Neural progenitor cell (in vitro differentiated cells): ENCODE results near the gene CD34. TPM values are rescaled to one million over a fixed set of nuclear protein-coding genes. Genes with fewer than 3 reads are reported as not detected.

ENCODE experiments used
- DNase-seq: peaks from one replicate; pipeline ENCODE4 v3.0.0-alpha.2; 2016; ENCODE audit warnings: low spot score
- H2AFZ ChIP-seq: fragments of 200-600 bp; sonication (generic); replicated peaks from 2 replicates; pipeline ENCODE4 v1.6.1; 2016; ENCODE audit warnings: antibody characterized with exemption
- H3F3A ChIP-seq: fragments of 200-600 bp; sonication (generic); 2 replicates; pipeline ENCODE4 v1.6.1; 2016; ENCODE audit warnings: antibody characterized with exemption, low read depth
- H3K27ac ChIP-seq: fragments of 200-600 bp; sonication (generic); 2 replicates; pipeline ENCODE4 v1.5.1; 2016; ENCODE audit warnings: mild to moderate bottlenecking
- H3K27me3 ChIP-seq: fragments of 200-600 bp; sonication (generic); 2 replicates; pipeline ENCODE4 v1.6.1; 2016; ENCODE audit warnings: mild to moderate bottlenecking, moderate library complexity
- H3K36me3 ChIP-seq: fragments of 200-600 bp; sonication (generic); 2 replicates; pipeline ENCODE4 v1.5.1; 2016
- H3K4me1 ChIP-seq: fragments of 200-600 bp; sonication (generic); 2 replicates; pipeline ENCODE4 v1.6.1; 2016; ENCODE audit warnings: mixed run types
- H3K4me2 ChIP-seq: fragments of 200-600 bp; sonication (generic); 2 replicates; pipeline ENCODE4 v1.6.1; 2016
- H3K4me3 ChIP-seq: fragments of 200-600 bp; sonication (generic); 2 replicates; pipeline ENCODE4 v1.5.1; 2016
- H3K79me2 ChIP-seq: fragments of 200-600 bp; sonication (generic); 2 replicates; pipeline ENCODE4 v1.6.1; 2016; ENCODE audit warnings: low read depth
- H3K9ac ChIP-seq: fragments of 200-600 bp; sonication (generic); 2 replicates; pipeline ENCODE4 v1.6.1; 2016
- H3K9me3 ChIP-seq: fragments of 200-600 bp; sonication (generic); 2 replicates; pipeline ENCODE4 v1.5.1; 2016; ENCODE audit warnings: low read depth
- H4K20me1 ChIP-seq: fragments of 200-600 bp; sonication (generic); 2 replicates; pipeline ENCODE4 v1.6.1; 2016; ENCODE audit warnings: low read depth
- H3K27ac Mint-ChIP-seq: 3 replicates; pipeline ENCODE4 v1.8.0; 2021; ENCODE audit warnings: mixed read lengths
- H3K27me3 Mint-ChIP-seq: 2 replicates; pipeline ENCODE4 v1.8.0; 2022; ENCODE audit warnings: low read depth, mild to moderate bottlenecking, inconsistent platforms, moderate library complexity, mixed read lengths; ENCODE audit not compliant: insufficient read depth
- H3K36me3 Mint-ChIP-seq: 3 replicates; pipeline ENCODE4 v1.8.0; 2021; ENCODE audit warnings: mixed read lengths
- H3K4me1 Mint-ChIP-seq: 3 replicates; pipeline ENCODE4 v1.8.0; 2021; ENCODE audit warnings: mixed read lengths
- H3K4me3 Mint-ChIP-seq: 3 replicates; pipeline ENCODE4 v1.8.0; 2021; ENCODE audit warnings: mild to moderate bottlenecking, moderate library complexity, mixed read lengths
- H3K9me3 Mint-ChIP-seq: 3 replicates; pipeline ENCODE4 v1.8.0; 2020; ENCODE audit warnings: mixed read lengths
- CTCF ChIP-seq: fragments of 200-600 bp; sonication (generic); IDR thresholded peaks from 2 replicates; pipeline ENCODE4 v1.5.1; 2017; ENCODE audit warnings: antibody characterized with exemption, mild to moderate bottlenecking
- EZH2 ChIP-seq: fragments of 200-600 bp; sonication (generic); IDR thresholded peaks from 2 replicates; pipeline ENCODE4 v1.6.1; 2017; ENCODE audit warnings: antibody characterized with exemption, mild to moderate bottlenecking, moderate library complexity
- EZH2phosphoT487 ChIP-seq: fragments of 200-600 bp; sonication (generic); IDR thresholded peaks from 2 replicates; pipeline ENCODE4 v1.6.1; 2017; ENCODE audit warnings: antibody characterized with exemption
- total RNA-seq: library from RNA; depleted of rRNA; stranded (reverse); fragments of >200 nt; gene quantifications from 2 replicates; pipeline ENCODE4 v1.2.3, GENCODE V29; 2015; ENCODE audit warnings: low replicate concordance

The CD34 gene
- total RNA-seq, 1 donor from 2014 or later = 0.43 TPM

DNA sequence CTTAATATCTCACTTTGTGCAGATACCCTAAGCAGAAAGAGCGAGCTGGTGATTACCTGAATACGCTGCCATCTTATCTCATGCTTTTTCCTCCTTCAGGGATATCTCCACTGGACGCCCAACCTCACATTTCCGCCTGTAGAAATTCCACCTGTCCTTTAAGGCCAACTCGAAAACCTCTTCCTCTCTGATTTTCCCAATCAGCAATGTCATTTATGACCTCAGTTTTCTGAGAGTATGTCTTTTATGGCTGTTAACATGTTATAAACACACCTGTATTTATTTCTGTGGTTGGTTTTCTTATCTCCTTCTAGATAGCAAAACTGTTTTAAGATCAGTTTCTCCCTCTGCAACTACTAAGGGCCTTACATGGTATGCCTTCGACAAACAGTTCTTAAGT, 41.1 kb downstream of the CD34 start:
- H3K4me3 ChIP-seq = no peak overlapping the region
- H3K9me3 ChIP-seq = no peaks in the 10 kb centered on the region
- H3K4me2 ChIP-seq = no peak overlapping the region
- H3K36me3 ChIP-seq = no peaks in the 10 kb centered on the region
- H3K9ac ChIP-seq = no peak overlapping the region
- peaks cover 5% of the 10 kb centered on the region for H3F3A ChIP-seq
- Mint-ChIP-seq H3K27me3 (peaks cover 9% of the 10 kb centered on the region), H3K36me3 (peaks cover 7% of the 10 kb centered on the region), H3K27ac (no peak overlapping the region), H3K4me3 (peak overlapping the region; percentile 86), H3K9me3 (no peaks in the 10 kb centered on the region), H3K4me1 (peaks cover 18% of the 10 kb centered on the region)
- H3K27ac ChIP-seq = no peak overlapping the region
- TF ChIP-seq EZH2 (no peak), CTCF (no peak), EZH2phosphoT487 (no peak)
- peaks cover 38% of the 10 kb centered on the region for H3K27me3 ChIP-seq
- H3K4me1 ChIP-seq = no peaks in the 10 kb centered on the region
- H2AFZ ChIP-seq = no peak overlapping the region
- no peak for DNase-seq
- peaks cover 3% of the 10 kb centered on the region for H4K20me1 ChIP-seq
- H3K79me2 ChIP-seq = no peaks in the 10 kb centered on the region

GRCh38 chr1:207868774-207869721, 41.9 kb downstream of the CD34 start:
- peaks cover 3% of the 10 kb centered on the region for H4K20me1 ChIP-seq
- H3K4me1 ChIP-seq = no peaks in the 10 kb centered on the region
- TF ChIP-seq CTCF (peak; percentile 70), EZH2 (no peak)
- Mint-ChIP-seq H3K4me1 (peaks cover 18% of the 10 kb centered on the region), H3K27me3 (peaks cover 9% of the 10 kb centered on the region), H3K36me3 (peaks cover 7% of the 10 kb centered on the region), H3K9me3 (no peaks in the 10 kb centered on the region), H3K4me3 (peak overlapping the region; percentile 87), H3K27ac (no peak overlapping the region)
- H3K27ac ChIP-seq = no peak overlapping the region
- peak overlapping the region; percentile 86 for H2AFZ ChIP-seq
- no peaks in the 10 kb centered on the region for H3K36me3 ChIP-seq
- peaks cover 5% of the 10 kb centered on the region for H3F3A ChIP-seq
- DNase-seq = peak; percentile 89
- H3K9ac ChIP-seq = no peak overlapping the region
- H3K9me3 ChIP-seq = no peaks in the 10 kb centered on the region
- H3K27me3 ChIP-seq = peaks cover 38% of the 10 kb centered on the region
- H3K4me3 ChIP-seq = peak overlapping the region; percentile 82
- no peaks in the 10 kb centered on the region for H3K79me2 ChIP-seq
- H3K4me2 ChIP-seq = peak overlapping the region; percentile 98

DNA sequence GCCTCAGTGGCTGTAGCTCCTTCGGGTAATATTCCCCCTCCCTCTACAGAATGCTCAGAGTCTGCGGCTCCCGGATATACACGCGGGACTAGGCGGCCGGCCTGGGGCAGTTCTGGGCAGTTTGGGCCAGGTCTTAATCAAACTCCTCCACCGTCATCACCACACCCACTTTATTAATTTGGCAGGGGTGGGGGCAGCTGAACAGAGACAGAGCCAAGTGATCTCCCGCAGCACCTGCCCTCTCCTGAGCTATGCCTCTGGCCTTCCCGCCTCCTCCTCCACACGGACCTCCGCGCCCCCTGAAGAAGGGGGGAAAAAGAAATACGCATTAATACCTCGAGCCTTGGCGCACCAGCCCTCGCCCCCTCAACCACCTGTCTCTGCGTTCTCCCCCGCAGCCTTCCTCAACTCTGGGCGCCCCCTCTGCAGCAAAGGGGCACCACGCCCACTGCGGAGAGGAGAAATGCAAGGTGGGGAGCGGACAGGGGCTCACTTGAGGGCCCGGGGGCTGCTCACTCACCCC, 42.6 kb downstream of the CD34 start:
- Histone ChIP-seq H2AFZ (peak overlapping the region; percentile 86), H4K20me1 (peaks cover 3% of the 10 kb centered on the region), H3K4me1 (no peaks in the 10 kb centered on the region), H3K4me2 (peak overlapping the region; percentile 98), H3K9me3 (no peaks in the 10 kb centered on the region), H3F3A (peaks cover 5% of the 10 kb centered on the region), H3K27ac (no peak overlapping the region), H3K9ac (no peak overlapping the region), H3K27me3 (peaks cover 38% of the 10 kb centered on the region), H3K36me3 (no peaks in the 10 kb centered on the region), H3K4me3 (peak overlapping the region; percentile 82), H3K79me2 (no peaks in the 10 kb centered on the region)
- H3K9me3 Mint-ChIP-seq = no peaks in the 10 kb centered on the region
- peaks cover 7% of the 10 kb centered on the region for H3K36me3 Mint-ChIP-seq
- H3K4me1 Mint-ChIP-seq = peaks cover 18% of the 10 kb centered on the region
- peak; percentile 28 for DNase-seq
- peak overlapping the region; percentile 87 for H3K4me3 Mint-ChIP-seq
- H3K27ac Mint-ChIP-seq = no peak overlapping the region
- TF ChIP-seq CTCF = no peak
- TF ChIP-seq EZH2 = no peak
- TF ChIP-seq EZH2phosphoT487 = no peak
- peaks cover 7% of the 10 kb centered on the region for H3K27me3 Mint-ChIP-seq
